Liver (tissue), 9 donors: ENCODE measurements around the gene CFAP298. TPM values are rescaled to one million over a fixed set of nuclear protein-coding genes. Genes with fewer than 3 reads are reported as not detected.

Source experiments
- DNase-seq: peaks from one replicate; pipeline ENCODE4 v3.0.0-alpha.2; 2017; ENCODE audit warnings: low spot score
- H3K27ac ChIP-seq, 2 donors: one replicate each; pipeline ENCODE4 v1.7.0; 2013; ENCODE audit warnings: inconsistent platforms in 2 of 2, low read length in 2 of 2, control low read depth in 1 of 2, low read depth in 1 of 2, mild to moderate bottlenecking in 1 of 2
- H3K27me3 ChIP-seq, 4 donors: one replicate each; pipeline versions ENCODE4 v1.6.1 to v1.7.0; 2013; ENCODE audit warnings: low read length in 3 of 4, inconsistent platforms in 1 of 4, mild to moderate bottlenecking in 1 of 4, moderate library complexity in 1 of 4; ENCODE audit not compliant: control insufficient read depth in 4 of 4, insufficient read depth in 4 of 4
- H3K36me3 ChIP-seq, 4 donors: one replicate each; pipeline versions ENCODE4 v1.6.1 to v1.7.0; 2013; ENCODE audit warnings: low read length in 3 of 4, mild to moderate bottlenecking in 3 of 4, low read depth in 1 of 4, moderate library complexity in 1 of 4; ENCODE audit not compliant: control insufficient read depth in 4 of 4, insufficient read depth in 3 of 4
- H3K4me1 ChIP-seq, 4 donors: one replicate each; pipeline versions ENCODE4 v1.6.1 to v1.7.0; 2013; ENCODE audit warnings: low read length in 3 of 4, mild to moderate bottlenecking in 3 of 4, moderate library complexity in 1 of 4; ENCODE audit not compliant: control insufficient read depth in 4 of 4, insufficient read depth in 4 of 4
- H3K4me3 ChIP-seq, 3 donors: one replicate each; pipeline versions ENCODE4 v1.6.1 to v1.7.0; 2013; ENCODE audit warnings: low read length in 3 of 3, control low read depth in 1 of 3, low read depth in 1 of 3, mild to moderate bottlenecking in 1 of 3
- H3K9ac ChIP-seq, 2 donors: one replicate each; pipeline ENCODE4 v1.7.0; 2013; ENCODE audit warnings: low read length in 2 of 2, mild to moderate bottlenecking in 2 of 2, moderate library complexity in 2 of 2, control low read depth in 1 of 2, low read depth in 1 of 2
- H3K9me3 ChIP-seq, 4 donors: one replicate each; pipeline versions ENCODE4 v1.6.1 to v1.7.0; 2013; ENCODE audit warnings: low read length in 3 of 4; ENCODE audit not compliant: control insufficient read depth in 4 of 4
- EGR1 ChIP-seq, 2 donors: IDR thresholded peaks; 2 replicates each; pipeline ENCODE4 v1.6.1; 2016 to 2018; ENCODE audit warnings: antibody characterized with exemption in 2 of 2, low read depth in 2 of 2
- FOXA2 ChIP-seq: IDR thresholded peaks from 2 replicates; pipeline ENCODE4 v1.6.1; 2016; ENCODE audit warnings: antibody characterized with exemption
- GABPA ChIP-seq, 2 donors: IDR thresholded peaks in 1 of 2; conservative IDR thresholded peaks in 1 of 2; 2 replicates each; pipeline ENCODE4 v1.6.1; 2016; ENCODE audit warnings: antibody characterized with exemption in 2 of 2, mild to moderate bottlenecking in 1 of 2, moderate library complexity in 1 of 2
- HNF4A ChIP-seq, 2 donors: conservative IDR thresholded peaks; 2 replicates each; pipeline ENCODE4 v1.6.1; 2016; ENCODE audit warnings: antibody characterized with exemption in 2 of 2, mild to moderate bottlenecking in 2 of 2
- HNF4G ChIP-seq: IDR thresholded peaks from 2 replicates; pipeline ENCODE4 v1.6.1; 2016; ENCODE audit warnings: antibody characterized with exemption
- NR2F2 ChIP-seq: IDR thresholded peaks from 2 replicates; pipeline ENCODE4 v1.6.1; 2016; ENCODE audit warnings: antibody characterized with exemption
- RAD21 ChIP-seq, 2 donors: IDR thresholded peaks; 2 replicates each; pipeline ENCODE4 v1.6.1; 2016; ENCODE audit warnings: antibody characterized with exemption in 2 of 2, mild to moderate bottlenecking in 2 of 2
- RXRA ChIP-seq, 2 donors: IDR thresholded peaks; 2 replicates each; pipeline ENCODE4 v1.6.1; 2017 to 2018; ENCODE audit warnings: antibody characterized with exemption in 2 of 2, mild to moderate bottlenecking in 1 of 2
- SP1 ChIP-seq: IDR thresholded peaks from 2 replicates; pipeline ENCODE4 v1.6.1; 2018; ENCODE audit warnings: antibody characterized with exemption, mild to moderate bottlenecking
- TAF1 ChIP-seq: conservative IDR thresholded peaks from 2 replicates; pipeline ENCODE4 v1.6.1; 2016; ENCODE audit warnings: antibody characterized with exemption, mild to moderate bottlenecking
- WGBS: extraction: QIAGEN DNeasy Blood & Tissue Kit; methylation state at CpG from one replicate; pipeline ENCODE4 v1.1.7; 2013; 5-methylcytosine and 5-hydroxymethylcytosine counted together
- polyA plus RNA-seq, 2 donors: library from polyadenylated mRNA; stranded (reverse) in 1 of 2; unstranded in 1 of 2; fragments of 200-250 nt in 1 of 2; fragments of >200 nt in 1 of 2; fragmentation: Nextera tagmentation in 1 of 2; extraction: Ambion mirVana in 1 of 2; gene quantifications; one replicate each; pipeline versions ENCODE4 v1.2.1 to v1.2.3, GENCODE V29; 2013 to 2015
- total RNA-seq, 2 donors: library from RNA; depleted of rRNA; stranded (reverse); fragments of >200 nt; gene quantifications; one replicate each; pipeline ENCODE4 v1.2.3, GENCODE V29; 2014
- TF ChIP-seq, protein P1 (sequence below): IDR thresholded peaks from 2 replicates; pipeline ENCODE4 v1.6.1; 2016; ENCODE audit warnings: antibody characterized with exemption, mild to moderate bottlenecking
- TF ChIP-seq, protein P2 (sequence below): IDR thresholded peaks from 2 replicates; pipeline ENCODE4 v1.6.1; 2016; ENCODE audit warnings: antibody characterized with exemption
- TF ChIP-seq, protein P3 (sequence below): fragments of 150-350 bp; IDR thresholded peaks from 2 replicates; pipeline ENCODE4 v1.5.1; 2017; ENCODE audit warnings: improper control_type of control experiment, low read depth, low read length; ENCODE audit not compliant: missing input control
- TF ChIP-seq, protein P4 (sequence below): IDR thresholded peaks from 2 replicates; pipeline ENCODE4 v1.6.1; 2016; ENCODE audit warnings: antibody characterized with exemption
- TF ChIP-seq, protein P5 (sequence below): IDR thresholded peaks from 2 replicates; pipeline ENCODE4 v1.6.1; 2016; ENCODE audit warnings: antibody characterized with exemption
- donor health status: healthy.
- donor health status: healthy.
- donor health status: healthy.
- donor health status: healthy.
- donor health status: healthy.

CFAP298 gene
- total and polyA plus RNA-seq, 4 donors = 13.1 to 19.8 (median 15.3) TPM

DNA sequence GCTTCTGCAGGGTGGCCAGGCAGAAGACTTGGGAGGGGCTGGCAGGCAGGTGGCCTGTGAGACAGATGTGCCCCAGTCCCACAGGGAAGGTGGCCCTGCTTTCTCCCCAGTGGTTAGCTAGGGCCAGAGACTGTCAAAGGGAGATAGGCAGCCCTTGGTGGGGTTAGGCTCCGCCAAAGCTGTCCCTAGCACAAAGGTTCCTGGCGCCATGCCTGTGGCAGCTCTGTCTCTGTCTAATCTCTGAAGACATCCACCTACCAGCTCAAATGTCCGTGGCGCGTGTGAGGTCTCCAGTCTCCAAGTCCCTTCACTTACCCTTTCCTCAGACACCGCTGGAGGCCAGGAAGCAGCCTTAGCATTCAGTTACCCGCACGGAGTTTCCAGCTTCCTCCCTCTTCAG, 44.6 kb downstream of the CFAP298 start:
- H3K36me3 ChIP-seq = no peaks in the 10 kb centered on the region
- H3K27me3 ChIP-seq = no peaks in the 10 kb centered on the region
- WGBS = 97% methylated on average over 8 of the region's 8 CpGs
- no peaks in the 10 kb centered on the region for H3K9me3 ChIP-seq
- no peak for TF ChIP-seq EGR1 (IDR thresholded peaks at IDR 0.05; ENCODE audit: low read depth in 2 of 2)
- TF ChIP-seq, protein P1, sequence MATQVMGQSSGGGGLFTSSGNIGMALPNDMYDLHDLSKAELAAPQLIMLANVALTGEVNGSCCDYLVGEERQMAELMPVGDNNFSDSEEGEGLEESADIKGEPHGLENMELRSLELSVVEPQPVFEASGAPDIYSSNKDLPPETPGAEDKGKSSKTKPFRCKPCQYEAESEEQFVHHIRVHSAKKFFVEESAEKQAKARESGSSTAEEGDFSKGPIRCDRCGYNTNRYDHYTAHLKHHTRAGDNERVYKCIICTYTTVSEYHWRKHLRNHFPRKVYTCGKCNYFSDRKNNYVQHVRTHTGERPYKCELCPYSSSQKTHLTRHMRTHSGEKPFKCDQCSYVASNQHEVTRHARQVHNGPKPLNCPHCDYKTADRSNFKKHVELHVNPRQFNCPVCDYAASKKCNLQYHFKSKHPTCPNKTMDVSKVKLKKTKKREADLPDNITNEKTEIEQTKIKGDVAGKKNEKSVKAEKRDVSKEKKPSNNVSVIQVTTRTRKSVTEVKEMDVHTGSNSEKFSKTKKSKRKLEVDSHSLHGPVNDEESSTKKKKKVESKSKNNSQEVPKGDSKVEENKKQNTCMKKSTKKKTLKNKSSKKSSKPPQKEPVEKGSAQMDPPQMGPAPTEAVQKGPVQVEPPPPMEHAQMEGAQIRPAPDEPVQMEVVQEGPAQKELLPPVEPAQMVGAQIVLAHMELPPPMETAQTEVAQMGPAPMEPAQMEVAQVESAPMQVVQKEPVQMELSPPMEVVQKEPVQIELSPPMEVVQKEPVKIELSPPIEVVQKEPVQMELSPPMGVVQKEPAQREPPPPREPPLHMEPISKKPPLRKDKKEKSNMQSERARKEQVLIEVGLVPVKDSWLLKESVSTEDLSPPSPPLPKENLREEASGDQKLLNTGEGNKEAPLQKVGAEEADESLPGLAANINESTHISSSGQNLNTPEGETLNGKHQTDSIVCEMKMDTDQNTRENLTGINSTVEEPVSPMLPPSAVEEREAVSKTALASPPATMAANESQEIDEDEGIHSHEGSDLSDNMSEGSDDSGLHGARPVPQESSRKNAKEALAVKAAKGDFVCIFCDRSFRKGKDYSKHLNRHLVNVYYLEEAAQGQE = no peak
- TF ChIP-seq, protein P2, sequence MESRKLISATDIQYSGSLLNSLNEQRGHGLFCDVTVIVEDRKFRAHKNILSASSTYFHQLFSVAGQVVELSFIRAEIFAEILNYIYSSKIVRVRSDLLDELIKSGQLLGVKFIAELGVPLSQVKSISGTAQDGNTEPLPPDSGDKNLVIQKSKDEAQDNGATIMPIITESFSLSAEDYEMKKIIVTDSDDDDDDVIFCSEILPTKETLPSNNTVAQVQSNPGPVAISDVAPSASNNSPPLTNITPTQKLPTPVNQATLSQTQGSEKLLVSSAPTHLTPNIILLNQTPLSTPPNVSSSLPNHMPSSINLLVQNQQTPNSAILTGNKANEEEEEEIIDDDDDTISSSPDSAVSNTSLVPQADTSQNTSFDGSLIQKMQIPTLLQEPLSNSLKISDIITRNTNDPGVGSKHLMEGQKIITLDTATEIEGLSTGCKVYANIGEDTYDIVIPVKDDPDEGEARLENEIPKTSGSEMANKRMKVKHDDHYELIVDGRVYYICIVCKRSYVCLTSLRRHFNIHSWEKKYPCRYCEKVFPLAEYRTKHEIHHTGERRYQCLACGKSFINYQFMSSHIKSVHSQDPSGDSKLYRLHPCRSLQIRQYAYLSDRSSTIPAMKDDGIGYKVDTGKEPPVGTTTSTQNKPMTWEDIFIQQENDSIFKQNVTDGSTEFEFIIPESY = no peak
- TF ChIP-seq HNF4A (conservative IDR thresholded peaks at IDR 0.05) = no peak
- TF ChIP-seq, protein P3, sequence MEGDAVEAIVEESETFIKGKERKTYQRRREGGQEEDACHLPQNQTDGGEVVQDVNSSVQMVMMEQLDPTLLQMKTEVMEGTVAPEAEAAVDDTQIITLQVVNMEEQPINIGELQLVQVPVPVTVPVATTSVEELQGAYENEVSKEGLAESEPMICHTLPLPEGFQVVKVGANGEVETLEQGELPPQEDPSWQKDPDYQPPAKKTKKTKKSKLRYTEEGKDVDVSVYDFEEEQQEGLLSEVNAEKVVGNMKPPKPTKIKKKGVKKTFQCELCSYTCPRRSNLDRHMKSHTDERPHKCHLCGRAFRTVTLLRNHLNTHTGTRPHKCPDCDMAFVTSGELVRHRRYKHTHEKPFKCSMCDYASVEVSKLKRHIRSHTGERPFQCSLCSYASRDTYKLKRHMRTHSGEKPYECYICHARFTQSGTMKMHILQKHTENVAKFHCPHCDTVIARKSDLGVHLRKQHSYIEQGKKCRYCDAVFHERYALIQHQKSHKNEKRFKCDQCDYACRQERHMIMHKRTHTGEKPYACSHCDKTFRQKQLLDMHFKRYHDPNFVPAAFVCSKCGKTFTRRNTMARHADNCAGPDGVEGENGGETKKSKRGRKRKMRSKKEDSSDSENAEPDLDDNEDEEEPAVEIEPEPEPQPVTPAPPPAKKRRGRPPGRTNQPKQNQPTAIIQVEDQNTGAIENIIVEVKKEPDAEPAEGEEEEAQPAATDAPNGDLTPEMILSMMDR = no peak
- TF ChIP-seq RXRA (IDR thresholded peaks at IDR 0.05) = no peak
- TF ChIP-seq NR2F2 = no peak
- no peak for TF ChIP-seq HNF4G
- H3K4me3 ChIP-seq = no peak overlapping the region
- H3K4me1 ChIP-seq = peaks cover 0 to 12% (median 7%) of the 10 kb centered on the region in 4 donors
- H3K9ac ChIP-seq = no peak overlapping the region
- DNase-seq = no peak
- no peak overlapping the region for H3K27ac ChIP-seq

DNA sequence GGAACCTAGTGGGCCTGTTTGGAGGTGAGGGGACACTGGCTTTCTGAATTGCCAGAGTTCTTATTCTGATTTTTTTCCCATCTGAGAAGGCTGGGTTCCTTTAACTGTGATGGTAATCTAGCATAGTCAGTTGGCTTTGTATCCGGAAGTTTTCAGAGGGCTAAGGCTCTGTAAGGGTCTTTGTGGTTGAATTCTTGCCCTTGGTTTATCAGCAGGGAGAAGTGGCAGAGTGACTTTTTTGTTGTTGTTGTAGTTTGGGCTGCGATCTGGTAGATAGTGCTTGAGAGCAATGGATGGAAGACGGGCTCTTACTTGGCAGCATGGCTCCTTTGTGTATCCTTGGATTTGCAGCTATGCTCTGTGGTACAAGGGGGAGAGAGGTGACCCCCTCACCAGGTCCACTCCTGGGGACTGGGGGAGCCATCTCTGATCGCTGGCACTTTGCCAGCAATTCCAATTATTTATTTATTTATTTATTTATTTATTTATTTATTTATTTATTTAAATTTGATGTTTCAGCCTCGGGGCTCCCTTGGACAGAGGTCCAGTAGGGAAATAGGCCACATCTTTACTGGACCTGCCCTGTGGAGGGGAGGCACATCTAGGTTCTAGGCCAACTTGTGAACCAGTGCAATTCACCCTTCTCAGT, 45.3 kb downstream of the CFAP298 start:
- H3K4me3 ChIP-seq = no peak overlapping the region
- DNase-seq = no peak
- 84% methylated on average over 5 of the region's 5 CpGs for WGBS
- peaks cover 0 to 12% (median 7%) of the 10 kb centered on the region in 4 donors for H3K4me1 ChIP-seq
- no peak overlapping the region for H3K9ac ChIP-seq
- H3K27me3 ChIP-seq = no peaks in the 10 kb centered on the region
- no peak overlapping the region for H3K27ac ChIP-seq
- H3K36me3 ChIP-seq = no peaks in the 10 kb centered on the region
- TF ChIP-seq HNF4G (no peak), SP1 (no peak), GABPA (IDR thresholded peaks at IDR 0.05 in 1 of 2, conservative IDR thresholded peaks at IDR 0.05 in 1 of 2) (no peak), FOXA2 (no peak), RAD21 (IDR thresholded peaks at IDR 0.05) (no peak), TAF1 (no peak)
- TF ChIP-seq, protein P3 = no peak
- TF ChIP-seq, protein P4, sequence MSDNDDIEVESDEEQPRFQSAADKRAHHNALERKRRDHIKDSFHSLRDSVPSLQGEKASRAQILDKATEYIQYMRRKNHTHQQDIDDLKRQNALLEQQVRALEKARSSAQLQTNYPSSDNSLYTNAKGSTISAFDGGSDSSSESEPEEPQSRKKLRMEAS = no peak
- TF ChIP-seq, protein P5, sequence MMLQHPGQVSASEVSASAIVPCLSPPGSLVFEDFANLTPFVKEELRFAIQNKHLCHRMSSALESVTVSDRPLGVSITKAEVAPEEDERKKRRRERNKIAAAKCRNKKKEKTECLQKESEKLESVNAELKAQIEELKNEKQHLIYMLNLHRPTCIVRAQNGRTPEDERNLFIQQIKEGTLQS = no peak
- no peaks in the 10 kb centered on the region for H3K9me3 ChIP-seq
